OCI-LY7 (cell line): ENCODE measurements around the gene RPS3A.

ENCODE experiments used
- CTCF ChIP-seq: fragments of 200-600 bp; sonication (generic); conservative IDR thresholded peaks from 2 replicates; pipeline ENCODE4 v1.5.1; 2014; ENCODE audit warnings: mild to moderate bottlenecking, antibody characterized with exemption, low read length, moderate library complexity, mixed read lengths
- EZH2phosphoT487 ChIP-seq: fragments of 200-600 bp; sonication (generic); IDR thresholded peaks from 2 replicates; pipeline ENCODE4 v1.6.1; 2018; ENCODE audit warnings: low read depth, borderline replicate concordance, mild to moderate bottlenecking, mixed run types, antibody characterized with exemption, low read length, moderate library complexity, mixed read lengths

GRCh38 chr4:151055539-151055938, 43.9 kb upstream of the RPS3A start:
- TF ChIP-seq CTCF (no peak), EZH2phosphoT487 (no peak)
